Tibial nerve (tissue), 4 donors: ENCODE results near the gene ATP9B. TPM values are rescaled to one million over a fixed set of nuclear protein-coding genes. Genes with fewer than 3 reads are reported as not detected.
"Not testable (repeated sequence)": the region's sequence is repeated elsewhere in the genome, so short reads cannot be mapped to it uniquely, and the experiment has no call there.

Experiments
- DNase-seq, 2 donors: peaks; one replicate each; pipeline ENCODE4 v3.0.0-alpha.2; 2019; ENCODE audit warnings: low spot score in 2 of 2
- H3K27ac ChIP-seq, 4 donors: fragments of 200-600 bp; sonication (generic) in 3 of 4; one replicate each; pipeline ENCODE4 v1.5.1; 2017 to 2019; ENCODE audit warnings: mild to moderate bottlenecking in 1 of 4
- H3K27me3 ChIP-seq, 2 donors: fragments of 200-600 bp; sonication (generic) in 1 of 2; one replicate each; pipeline versions ENCODE4 v1.5.1 to v1.6.0; 2017 to 2019
- H3K36me3 ChIP-seq, 3 donors: fragments of 200-600 bp; sonication (generic); one replicate each; pipeline ENCODE4 v1.5.1; 2018 to 2019
- H3K4me1 ChIP-seq, 4 donors: fragments of 200-600 bp; sonication (generic) in 3 of 4; one replicate each; pipeline ENCODE4 v1.5.1; 2017 to 2019
- H3K4me3 ChIP-seq, 4 donors: fragments of 200-600 bp; sonication (generic) in 3 of 4; one replicate each; pipeline ENCODE4 v1.5.1; 2017 to 2019; ENCODE audit warnings: mild to moderate bottlenecking in 1 of 4, moderate library complexity in 1 of 4
- H3K9me3 ChIP-seq, 4 donors: fragments of 200-600 bp; sonication (generic) in 3 of 4; one replicate each; pipeline ENCODE4 v1.5.1; 2017 to 2019
- CTCF ChIP-seq, 5 experiments: fragments of 200-600 bp in 3 of 5; fragments of 450-650 bp in 2 of 5; sonication (generic) in 3 of 5; IDR thresholded peaks; one replicate each; pipeline ENCODE4 v1.5.1; 2016 to 2019; ENCODE audit warnings: antibody characterized with exemption in 5 of 5, mild to moderate bottlenecking in 3 of 5, moderate library complexity in 2 of 5
- EP300 ChIP-seq, 2 donors: sonication (generic); formaldehyde crosslinking; IDR thresholded peaks; one replicate each; pipeline ENCODE4 v1.6.1; 2017; ENCODE audit warnings: antibody characterized with exemption in 2 of 2, mild to moderate bottlenecking in 1 of 2
- POLR2A ChIP-seq, 2 donors: fragments of 450-650 bp; IDR thresholded peaks; one replicate each; pipeline ENCODE4 v1.6.1; 2017; ENCODE audit warnings: antibody characterized with exemption in 2 of 2, mild to moderate bottlenecking in 2 of 2, moderate library complexity in 2 of 2
- WGBS, 2 donors: methylation state at CpG; one replicate each; pipeline ENCODE4 v1.1.5; 2018; 5-methylcytosine and 5-hydroxymethylcytosine counted together
- total RNA-seq, 4 donors: library from RNA; depleted of rRNA; stranded (reverse); fragments of >200 nt; gene quantifications; one replicate each; pipeline ENCODE4 v1.1.0, GENCODE V29; 2016

The ATP9B gene
- total RNA-seq, 4 donors from 2014 or later = 56.9 to 68.7 (median 59.8) TPM

- Histone ChIP-seq H3K27me3 (no peaks in the 10 kb centered on the region), H3K9me3 (no peaks in the 10 kb centered on the region), H3K36me3 (peaks cover 0 to 42% (median 0%) of the 10 kb centered on the region in 3 donors), H3K4me1 (peaks cover 0 to 11% (median 4%) of the 10 kb centered on the region in 4 donors), H3K4me3 (no peak overlapping the region), H3K27ac (peak overlapping the region in 2 of 4 donors; percentile 16 to 61)
- WGBS, 2 donors = 89 to 91% methylated on average over 17 of the region's 17 CpGs
- no peak for DNase-seq
- no peak for TF ChIP-seq CTCF (IDR thresholded peaks at IDR 0.05)
- no peak for TF ChIP-seq POLR2A (IDR thresholded peaks at IDR 0.05)
- no peak for TF ChIP-seq EP300 (IDR thresholded peaks at IDR 0.05)
Observed at GRCh38 chr18:79373736-79374135, 304.5 kb downstream of the ATP9B start.

DNA sequence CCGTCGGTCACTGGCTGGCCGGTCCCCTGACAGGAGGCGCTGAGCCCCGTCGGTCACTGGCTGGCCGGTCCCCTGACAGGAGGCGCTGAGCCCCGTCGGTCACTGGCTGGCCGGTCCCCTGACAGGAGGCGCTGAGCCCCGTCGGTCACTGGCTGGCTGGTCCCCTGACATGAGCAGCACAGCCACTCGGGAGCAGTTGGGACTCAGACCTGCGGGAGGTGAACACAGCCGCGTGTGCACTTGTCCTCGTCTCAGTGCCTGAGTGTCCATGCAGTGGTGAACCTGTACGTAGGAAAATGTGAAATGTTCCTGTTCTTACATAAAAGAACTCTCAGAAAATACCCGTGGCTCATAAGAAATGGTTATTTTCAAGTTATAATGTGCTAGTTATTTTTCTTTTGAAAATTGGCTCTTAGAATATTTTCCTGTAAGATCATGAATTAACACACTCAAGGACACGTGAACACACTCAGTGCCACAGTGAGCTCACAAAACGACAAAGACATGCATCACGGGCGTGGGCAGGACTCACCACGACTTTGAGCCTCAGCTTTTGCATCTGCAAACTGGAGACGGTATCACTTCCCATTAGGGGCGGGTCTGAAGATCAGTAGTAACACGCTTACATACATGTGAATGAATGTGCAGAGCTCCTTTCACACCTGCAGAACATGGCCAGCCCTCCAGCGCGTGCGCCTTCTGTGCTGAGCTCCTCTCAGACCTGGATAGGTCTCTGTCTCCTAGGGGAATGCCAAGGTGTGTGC, 305.4 kb downstream of the ATP9B start:
- no peak for TF ChIP-seq EP300 (IDR thresholded peaks at IDR 0.05)
- no peak for TF ChIP-seq POLR2A (IDR thresholded peaks at IDR 0.05)
- no peak for TF ChIP-seq CTCF (IDR thresholded peaks at IDR 0.05)
- no peak overlapping the region for H3K4me3 ChIP-seq
- no peak for DNase-seq
- peaks cover 0 to 20% (median 4%) of the 10 kb centered on the region in 4 donors for H3K4me1 ChIP-seq
- H3K36me3 ChIP-seq = peaks cover 0 to 42% (median 0%) of the 10 kb centered on the region in 3 donors
- H3K27ac ChIP-seq = no peak overlapping the region
- no peaks in the 10 kb centered on the region for H3K27me3 ChIP-seq
- no peaks in the 10 kb centered on the region for H3K9me3 ChIP-seq
- 86 to 90% methylated on average over 20 of the region's 32 CpGs for WGBS, 2 donors

DNA sequence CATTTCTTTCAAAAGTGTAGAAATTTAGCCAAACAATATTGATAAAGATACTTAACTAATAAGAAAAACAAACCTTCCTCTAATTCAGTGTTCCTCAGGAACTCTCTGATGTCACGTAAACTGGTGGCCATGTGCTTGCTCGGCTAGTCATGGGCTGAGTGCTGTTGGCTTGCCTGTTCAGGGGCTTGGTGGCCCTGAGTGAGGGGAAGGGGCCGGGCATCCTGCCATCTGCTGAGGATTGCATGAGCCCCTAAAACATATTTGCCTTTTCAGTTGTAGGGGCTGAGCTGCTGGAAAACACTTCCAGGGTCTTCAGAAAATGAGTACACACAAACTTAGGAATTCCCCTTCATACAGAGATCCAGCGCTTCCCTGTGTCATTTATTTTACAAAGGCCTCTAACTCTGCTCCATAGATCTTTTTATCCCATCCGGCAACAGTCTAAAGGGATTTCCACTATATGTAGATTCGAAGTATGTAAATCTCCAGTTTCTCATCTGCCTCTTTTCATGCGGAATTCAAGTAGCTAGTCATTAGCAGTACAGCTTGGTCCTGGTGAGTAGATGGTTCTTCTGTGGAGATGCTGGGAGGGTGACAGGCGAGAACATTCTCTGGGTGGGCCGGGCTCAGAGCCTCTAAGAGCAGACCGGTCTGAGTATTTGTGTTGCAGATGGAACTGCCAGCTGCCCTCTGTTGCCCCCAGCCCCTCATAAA, 306.4 kb downstream of the ATP9B start:
- 79 to 89% methylated on average over 10 of the region's 10 CpGs for WGBS, 2 donors
- Histone ChIP-seq H3K4me1 (peaks cover 0 to 21% (median 4%) of the 10 kb centered on the region in 4 donors), H3K9me3 (no peaks in the 10 kb centered on the region), H3K36me3 (peaks cover 0 to 36% (median 0%) of the 10 kb centered on the region in 3 donors), H3K27ac (peak overlapping the region in 1 of 4 donors; percentile 9), H3K4me3 (no peak overlapping the region), H3K27me3 (no peaks in the 10 kb centered on the region)
- DNase-seq = no peak
- TF ChIP-seq CTCF (IDR thresholded peaks at IDR 0.05) = no peak
- TF ChIP-seq POLR2A (IDR thresholded peaks at IDR 0.05) = no peak
- no peak for TF ChIP-seq EP300 (IDR thresholded peaks at IDR 0.05)

DNA sequence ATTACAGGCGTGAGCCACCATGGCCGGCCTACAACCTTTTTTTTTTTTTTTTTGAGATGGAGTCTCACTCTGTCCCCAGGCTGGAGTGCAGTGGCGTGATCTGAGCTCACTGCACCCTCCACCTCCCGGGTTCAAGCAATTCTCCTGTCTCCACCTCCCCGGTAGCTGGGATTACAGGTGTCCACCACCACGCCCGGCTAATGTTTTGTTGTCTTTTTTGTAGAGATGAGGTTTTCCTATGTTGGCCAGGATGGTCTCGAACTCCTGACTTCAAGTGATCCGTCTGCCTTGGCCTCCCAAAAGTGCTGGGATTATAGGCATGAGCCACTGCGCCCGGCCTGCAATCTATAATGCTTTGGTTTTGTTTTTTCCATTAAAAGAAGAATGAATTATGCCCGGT, 307.5 kb downstream of the ATP9B start:
- H3K27me3 ChIP-seq, H3K4me3 ChIP-seq, DNase-seq, H3K9me3 ChIP-seq, H3K27ac ChIP-seq: not testable (repeated sequence)
- H3K4me1 ChIP-seq = peaks cover 0 to 21% (median 4%) of the 10 kb centered on the region in 4 donors
- WGBS, 2 donors = 93 to 98% methylated on average over 12 of the region's 12 CpGs
- H3K36me3 ChIP-seq = peaks cover 0 to 32% (median 0%) of the 10 kb centered on the region in 3 donors

DNA sequence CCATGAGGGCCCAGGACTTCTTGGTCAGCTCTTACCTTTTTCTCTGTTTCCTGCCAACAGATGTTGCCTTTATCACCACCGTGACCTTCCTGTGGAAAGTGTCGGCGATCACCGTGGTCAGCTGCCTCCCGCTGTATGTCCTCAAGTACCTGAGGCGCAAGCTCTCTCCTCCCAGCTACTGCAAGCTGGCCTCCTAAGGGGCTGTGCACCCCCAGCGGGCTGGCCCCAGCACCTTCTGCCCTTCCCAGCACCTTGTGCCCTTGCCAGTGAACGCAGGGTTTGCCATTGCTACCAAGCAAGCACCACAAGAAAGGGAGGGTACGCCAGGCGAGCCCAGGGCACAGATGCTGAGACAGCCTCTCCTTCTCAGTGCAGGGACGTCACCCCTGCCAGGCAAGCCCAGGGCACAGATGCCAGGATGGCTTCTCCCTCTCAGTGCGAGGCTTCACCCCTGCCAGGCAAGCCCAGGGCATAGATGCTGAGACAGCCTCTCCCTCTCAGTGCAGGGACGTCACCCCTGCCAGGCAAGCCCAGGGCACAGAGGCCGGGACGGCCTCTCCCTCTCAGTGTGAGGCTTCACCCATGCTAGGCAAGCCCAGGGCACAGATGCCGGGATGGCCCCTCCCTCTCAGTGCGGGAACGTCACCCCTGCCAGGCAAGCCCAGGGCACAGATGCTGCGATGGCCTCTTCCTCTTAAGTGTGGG, 308.1 kb downstream of the ATP9B start:
- no peaks in the 10 kb centered on the region for H3K27me3 ChIP-seq
- no peaks in the 10 kb centered on the region for H3K9me3 ChIP-seq
- 82 to 89% methylated on average over 15 to 19 of the region's 19 CpGs for WGBS, 2 donors
- no peak for DNase-seq
- TF ChIP-seq POLR2A (IDR thresholded peaks at IDR 0.05) = no peak
- TF ChIP-seq EP300 (IDR thresholded peaks at IDR 0.05) = no peak
- TF ChIP-seq CTCF (IDR thresholded peaks at IDR 0.05) = no peak
- H3K4me3 ChIP-seq = no peak overlapping the region
- H3K27ac ChIP-seq = peak overlapping the region in 1 of 4 donors; percentile 76
- H3K4me1 ChIP-seq = peaks cover 0 to 20% (median 4%) of the 10 kb centered on the region in 4 donors
- H3K36me3 ChIP-seq = peaks cover 0 to 32% (median 0%) of the 10 kb centered on the region in 3 donors
